Measurements from ENCODE around the gene OR8J1.
"Not testable (repeated sequence)": the region's sequence is repeated elsewhere in the genome, so short reads cannot be mapped to it uniquely, and the experiment has no call there.

Gene OR8J1

GRCh38 chr11:56345739-56346138 lies 8.4 kb upstream of the OR8J1 start, which contains the start of gene OR8K1:
Gene OR8K1 (plus strand): TSS chr11:56346039. CDS start chr11:56346039, 0 bp downstream.
- no peak within 1 kb of the TSS for H3K4me3 ChIP-seq (ENCODE audit: control insufficient read depth, low read depth, low read length)
- TF ChIP-seq, protein P1, sequence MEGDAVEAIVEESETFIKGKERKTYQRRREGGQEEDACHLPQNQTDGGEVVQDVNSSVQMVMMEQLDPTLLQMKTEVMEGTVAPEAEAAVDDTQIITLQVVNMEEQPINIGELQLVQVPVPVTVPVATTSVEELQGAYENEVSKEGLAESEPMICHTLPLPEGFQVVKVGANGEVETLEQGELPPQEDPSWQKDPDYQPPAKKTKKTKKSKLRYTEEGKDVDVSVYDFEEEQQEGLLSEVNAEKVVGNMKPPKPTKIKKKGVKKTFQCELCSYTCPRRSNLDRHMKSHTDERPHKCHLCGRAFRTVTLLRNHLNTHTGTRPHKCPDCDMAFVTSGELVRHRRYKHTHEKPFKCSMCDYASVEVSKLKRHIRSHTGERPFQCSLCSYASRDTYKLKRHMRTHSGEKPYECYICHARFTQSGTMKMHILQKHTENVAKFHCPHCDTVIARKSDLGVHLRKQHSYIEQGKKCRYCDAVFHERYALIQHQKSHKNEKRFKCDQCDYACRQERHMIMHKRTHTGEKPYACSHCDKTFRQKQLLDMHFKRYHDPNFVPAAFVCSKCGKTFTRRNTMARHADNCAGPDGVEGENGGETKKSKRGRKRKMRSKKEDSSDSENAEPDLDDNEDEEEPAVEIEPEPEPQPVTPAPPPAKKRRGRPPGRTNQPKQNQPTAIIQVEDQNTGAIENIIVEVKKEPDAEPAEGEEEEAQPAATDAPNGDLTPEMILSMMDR (IDR thresholded peaks at IDR 0.05; ENCODE audit: control insufficient read depth, insufficient read depth, low read depth, low read length, missing control alignments) = no peak
- no peak for DNase-seq (ENCODE audit: low read depth)

GRCh38 chr11:56375324-56375723 lies 21.2 kb downstream of the OR8J1 start, which contains the start of gene OR8U1:
Gene OR8U1 (plus strand): TSS chr11:56375624. CDS start chr11:56375624, 0 bp downstream.
- no peak within 1 kb of the TSS for H3K4me3 ChIP-seq (ENCODE audit: control insufficient read depth, low read depth, low read length)
- DNase-seq (ENCODE audit: low read depth) = no peak
- TF ChIP-seq, protein P1 (IDR thresholded peaks at IDR 0.05; ENCODE audit: control insufficient read depth, insufficient read depth, low read depth, low read length, missing control alignments) = no peak

DNA sequence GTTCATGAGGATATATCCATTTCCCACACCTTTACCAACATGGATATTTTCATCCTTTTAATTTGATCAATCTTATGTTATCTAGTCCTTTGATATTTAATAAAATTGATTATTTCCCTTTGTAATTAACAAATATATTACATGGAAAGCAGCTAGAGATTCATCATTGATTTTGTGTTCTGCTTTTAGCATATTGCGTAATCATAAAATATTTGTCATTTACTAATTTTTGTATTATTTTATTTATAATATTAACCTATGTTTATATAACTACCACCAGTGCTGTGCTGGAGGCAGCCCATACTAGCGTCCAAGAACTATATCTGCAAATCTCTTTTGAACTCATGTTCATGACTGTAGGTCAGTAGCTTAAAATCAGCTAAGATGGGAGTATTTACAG lies 26.0 kb downstream of the OR8J1 start:
- TF ChIP-seq, protein P1 (IDR thresholded peaks at IDR 0.05; ENCODE audit: control insufficient read depth, insufficient read depth, low read depth, low read length, missing control alignments) = no peak
- no peak overlapping the region for H3K4me3 ChIP-seq (ENCODE audit: control insufficient read depth, low read depth, low read length)
- no peak for DNase-seq (ENCODE audit: low read depth)

DNA sequence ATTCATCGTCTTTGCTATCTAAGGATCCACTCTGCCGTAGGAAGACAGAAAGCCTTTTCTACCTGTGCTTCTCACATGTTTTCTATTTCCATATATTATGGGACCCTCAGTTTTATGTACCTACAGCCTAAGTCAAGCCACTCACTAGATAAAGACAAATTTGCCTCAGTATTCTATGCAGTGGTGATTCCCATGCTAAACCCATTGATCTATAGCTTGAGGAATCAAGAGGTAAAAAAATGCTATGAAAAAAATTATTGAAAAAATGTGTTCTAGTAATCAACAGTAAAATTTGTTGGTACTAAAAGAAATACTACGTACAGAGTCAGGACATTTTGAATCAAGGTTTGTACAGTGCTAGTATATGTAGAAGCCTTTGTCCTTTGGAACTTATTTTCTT lies 40.3 kb downstream of the OR8J1 start:
- no peak for DNase-seq (ENCODE audit: low read depth)
- H3K4me3 ChIP-seq (ENCODE audit: control insufficient read depth, low read depth, low read length) = no peak overlapping the region
- TF ChIP-seq, protein P1 (IDR thresholded peaks at IDR 0.05; ENCODE audit: control insufficient read depth, insufficient read depth, low read depth, low read length, missing control alignments) = no peak

- no peak for DNase-seq (ENCODE audit: low read depth)
Observed at GRCh38 chr11:56396047-56396446, 42.0 kb downstream of the OR8J1 start.

GRCh38 chr11:56401858-56402461 lies 47.9 kb downstream of the OR8J1 start:
- not testable (repeated sequence) for H3K4me3 ChIP-seq (ENCODE audit: control insufficient read depth, low read depth, low read length)

More at GRCh38 chr11:56396047-56396446, 42.0 kb downstream of the OR8J1 start:
- TF ChIP-seq, protein P1 (IDR thresholded peaks at IDR 0.05; ENCODE audit: control insufficient read depth, insufficient read depth, low read depth, low read length, missing control alignments) = no peak
- no peak overlapping the region for H3K4me3 ChIP-seq (ENCODE audit: control insufficient read depth, low read depth, low read length)

GRCh38 chr11:56404393-56404792 lies 50.3 kb downstream of the OR8J1 start:
- DNase-seq (ENCODE audit: low read depth) = no peak
- H3K4me3 ChIP-seq (ENCODE audit: control insufficient read depth, low read depth, low read length) = no peak overlapping the region
- TF ChIP-seq, protein P1 (IDR thresholded peaks at IDR 0.05; ENCODE audit: control insufficient read depth, insufficient read depth, low read depth, low read length, missing control alignments) = no peak

More at GRCh38 chr11:56401858-56402461, 47.9 kb downstream of the OR8J1 start:
- not testable (repeated sequence) for DNase-seq (ENCODE audit: low read depth)

Measured in AG09309 (cell line).